HG02981 (cell line): ENCODE results near the gene MAGI1.

Experiments
- ATAC-seq: cut with Tn5 transposase; IDR thresholded peaks from one replicate; pipeline ENCODE4 v1.9.1; 2021; ENCODE audit warnings: mild to moderate bottlenecking, moderate library complexity; ENCODE audit not compliant: unreplicated experiment

MAGI1 gene

DNA sequence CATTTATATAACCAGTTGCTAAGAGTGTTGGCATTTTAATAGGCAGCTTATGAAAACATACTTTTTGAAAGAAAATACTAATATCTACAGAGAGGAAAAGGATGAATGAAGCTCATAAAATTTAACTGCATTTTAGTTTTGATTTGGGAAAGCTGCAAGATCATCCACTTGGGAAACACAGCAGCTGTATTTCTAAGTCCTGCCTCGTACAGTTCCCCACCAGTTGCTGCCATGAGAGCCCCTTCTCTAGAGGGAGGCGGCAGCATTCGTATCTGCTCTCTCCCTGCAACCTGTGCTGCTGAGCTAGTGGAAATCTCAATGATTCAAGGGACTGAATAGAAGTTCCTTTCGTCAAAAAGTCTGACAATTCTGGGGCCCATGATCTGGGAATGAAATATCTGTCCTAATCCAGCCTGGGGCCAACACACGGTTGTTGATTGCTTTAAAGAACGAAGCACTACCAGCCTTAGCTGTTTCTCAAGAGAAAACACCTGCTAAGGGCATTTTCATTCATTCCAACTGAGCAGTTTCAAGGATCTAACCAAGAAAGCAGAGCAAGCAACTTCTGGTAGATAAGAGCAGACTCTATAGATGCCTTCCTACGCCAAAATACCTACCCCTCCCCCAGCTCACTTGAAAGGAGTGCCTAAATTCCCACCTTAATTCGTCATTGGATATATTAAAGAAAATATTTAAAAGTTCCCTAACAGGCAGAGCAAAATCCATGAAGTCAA, 223.7 kb downstream of the MAGI1 start:
- ATAC-seq = no peak

DNA sequence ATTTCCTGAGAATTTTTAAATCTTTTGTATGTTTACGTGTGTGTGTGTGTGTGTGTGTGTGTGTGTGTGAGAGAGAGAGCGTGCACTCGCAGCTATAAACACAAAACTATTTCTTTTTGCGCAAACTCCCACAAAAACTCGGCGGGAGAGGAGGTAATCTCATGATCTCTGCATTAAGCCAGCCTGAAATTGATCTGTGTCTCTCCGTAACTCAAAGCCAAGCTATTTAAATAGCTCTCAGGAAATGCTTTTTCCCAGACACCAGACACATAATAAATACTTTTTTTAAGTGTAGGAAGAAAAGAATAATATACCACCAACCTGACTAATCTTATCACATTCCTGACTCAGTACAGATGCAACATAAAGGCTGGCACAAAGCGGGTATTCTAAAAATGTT, 226.8 kb downstream of the MAGI1 start:
- no peak for ATAC-seq

DNA sequence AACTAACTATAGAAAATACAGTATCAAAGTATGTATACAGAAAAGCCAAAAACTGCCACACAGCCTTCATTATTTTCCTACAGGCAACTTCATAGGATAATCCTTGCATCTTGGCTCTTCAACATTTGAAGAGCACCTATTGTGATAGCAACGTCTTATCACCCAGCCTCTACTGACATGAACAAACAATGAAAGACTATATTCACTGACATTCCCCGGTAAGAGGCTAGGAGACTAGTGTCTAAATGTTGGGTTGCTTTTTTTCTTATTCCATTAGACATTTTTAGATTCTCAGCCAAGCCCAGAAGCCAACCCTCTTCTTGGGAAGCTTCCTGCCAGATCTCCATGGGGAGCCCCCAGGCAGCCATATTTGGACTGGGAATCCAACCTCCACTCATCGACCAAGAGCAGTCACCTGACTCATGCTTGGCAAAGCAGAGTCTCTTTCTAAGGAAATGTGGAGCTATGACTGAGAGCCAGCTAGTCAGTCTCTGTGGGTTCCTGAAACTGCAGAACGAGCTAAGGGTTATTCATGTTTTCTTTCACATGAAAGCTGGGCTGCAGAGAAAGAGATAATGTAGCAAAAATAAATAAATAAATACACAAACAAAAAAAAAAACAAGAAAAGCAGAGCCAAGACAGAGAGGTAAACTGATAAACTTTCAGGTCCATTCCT, 227.5 kb downstream of the MAGI1 start:
- ATAC-seq = no peak

DNA sequence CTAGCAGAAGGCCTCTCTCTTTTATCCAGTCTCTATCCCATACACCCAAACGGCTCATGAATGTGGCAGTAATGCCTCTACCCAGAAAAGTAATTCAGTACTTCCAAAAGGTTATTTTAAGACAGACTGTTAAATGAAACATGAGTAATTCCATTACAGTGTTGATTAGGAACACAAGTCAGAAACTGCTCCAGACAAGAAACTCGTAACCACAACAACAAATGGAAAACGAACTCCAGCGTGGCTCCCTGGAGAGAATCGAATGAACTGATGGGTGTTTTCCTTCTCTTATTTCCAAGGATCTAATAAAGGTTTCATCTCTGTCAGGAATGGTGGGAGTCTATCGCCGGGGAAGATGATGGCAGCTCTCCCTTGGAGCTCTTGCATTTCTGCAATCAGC, 228.4 kb downstream of the MAGI1 start:
- no peak for ATAC-seq

DNA sequence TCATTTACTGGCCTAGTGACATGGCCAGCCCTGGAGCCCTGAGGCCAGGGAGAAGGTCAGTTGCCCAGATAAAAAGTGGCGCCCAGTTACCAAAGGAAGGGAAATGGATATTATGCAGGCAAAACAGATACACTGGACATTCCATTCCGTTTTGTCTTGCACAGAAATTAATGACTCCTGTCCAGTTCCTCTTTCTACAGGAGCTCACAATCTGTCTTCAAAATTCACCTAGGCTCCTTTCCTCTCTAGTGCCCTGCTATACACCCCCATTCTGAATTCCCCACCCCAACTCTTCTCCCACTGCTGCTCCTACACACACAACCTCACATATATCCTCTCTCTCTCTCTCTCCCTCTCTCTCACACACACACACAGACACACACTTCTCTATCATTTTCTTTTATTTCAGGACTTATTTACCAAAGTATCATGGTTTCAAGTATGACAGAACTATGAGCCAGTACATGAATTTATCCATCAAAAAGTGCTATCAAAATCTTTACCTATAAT, 229.0 kb downstream of the MAGI1 start:
- ATAC-seq = no peak

DNA sequence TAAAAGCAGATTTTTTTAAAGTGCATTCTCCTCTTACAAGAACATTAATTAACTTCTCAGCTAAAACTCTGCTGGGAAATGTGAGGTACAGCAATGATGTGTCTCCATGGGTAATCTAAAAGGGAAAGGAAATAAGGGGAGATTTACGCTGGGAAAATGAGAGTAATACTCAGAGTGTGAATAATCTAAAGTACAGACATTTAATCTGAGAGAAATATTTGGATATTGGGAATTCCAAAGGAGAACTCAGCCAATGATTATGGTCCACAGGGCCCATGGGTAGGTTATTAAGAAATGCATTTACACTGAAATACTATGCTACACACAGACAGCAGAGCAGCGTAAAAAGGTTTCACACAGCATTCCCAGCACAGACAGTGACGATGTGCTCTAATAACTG, 229.9 kb downstream of the MAGI1 start:
- ATAC-seq = no peak

DNA sequence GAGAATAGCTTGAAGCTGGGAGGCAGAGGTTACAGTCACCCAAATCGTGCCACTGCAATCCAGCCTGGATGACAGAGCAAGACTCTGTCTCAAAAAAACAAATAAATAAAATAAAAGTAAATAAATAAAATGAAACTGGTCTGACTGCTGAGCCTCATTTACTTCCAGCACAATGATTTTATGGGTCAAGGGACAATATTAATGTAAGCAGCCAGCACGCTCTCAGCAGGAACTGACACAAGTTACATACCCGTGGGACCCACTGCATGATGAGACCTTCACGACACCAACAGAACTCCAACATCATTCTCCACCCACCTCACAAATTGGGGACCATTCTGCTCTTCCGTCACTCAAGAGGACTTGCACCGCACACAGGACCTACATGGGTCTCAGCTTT, 230.3 kb downstream of the MAGI1 start:
- ATAC-seq = no peak

DNA sequence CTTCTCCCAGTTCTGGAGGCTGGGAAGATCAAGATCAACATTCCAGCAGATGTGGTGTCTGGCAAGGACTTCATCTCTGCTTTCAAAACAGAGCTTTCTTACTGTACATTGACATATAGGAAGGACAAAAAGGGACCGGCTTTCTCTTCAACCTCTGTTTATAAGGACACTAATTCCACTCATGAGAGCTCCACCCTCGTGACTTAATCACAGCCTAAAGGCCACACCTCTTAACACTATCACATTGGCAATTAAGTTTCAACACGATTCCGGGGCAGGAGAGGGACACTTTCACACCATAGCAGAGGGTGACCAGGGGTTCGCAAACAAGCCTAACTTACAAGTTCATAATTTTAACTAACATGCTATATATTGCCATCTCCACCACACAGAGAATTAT, 231.5 kb downstream of the MAGI1 start:
- no peak for ATAC-seq

DNA sequence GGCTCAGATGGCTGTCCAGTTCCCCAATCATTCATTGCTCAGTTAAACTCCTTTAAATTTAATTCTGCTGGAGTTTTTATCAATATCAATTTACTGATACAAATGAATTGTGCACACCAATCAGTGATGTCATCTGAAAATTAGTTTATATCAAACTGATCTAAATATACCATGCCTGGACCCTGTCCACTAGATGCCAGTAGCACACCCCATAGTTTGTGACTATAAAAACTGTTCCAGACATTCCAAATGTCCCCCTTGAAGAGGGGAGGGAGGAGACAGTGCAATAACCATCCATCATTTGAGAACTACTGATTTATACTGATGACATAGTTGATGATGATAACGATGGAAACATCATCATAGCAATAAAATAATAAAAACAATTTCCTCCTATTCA, 232.1 kb downstream of the MAGI1 start:
- ATAC-seq = no peak

DNA sequence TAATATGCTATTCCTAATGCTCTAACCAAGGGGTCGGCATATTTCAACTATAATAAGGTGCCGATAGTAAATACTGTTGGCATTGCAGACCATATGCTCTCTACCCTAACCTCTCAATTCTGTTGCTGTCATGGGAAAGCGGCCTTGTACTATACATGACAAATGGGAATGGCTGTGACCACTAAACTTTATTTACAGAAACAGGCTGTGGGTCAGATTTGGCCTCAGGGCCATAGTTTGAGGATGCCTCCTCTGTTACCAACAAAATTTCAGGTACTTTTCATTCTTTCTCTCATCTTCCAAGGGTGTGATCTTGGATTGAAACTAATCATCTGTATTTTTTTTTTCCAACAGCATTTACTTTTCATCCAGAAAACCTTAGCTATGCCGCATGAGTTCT, 242.0 kb downstream of the MAGI1 start:
- no peak for ATAC-seq

DNA sequence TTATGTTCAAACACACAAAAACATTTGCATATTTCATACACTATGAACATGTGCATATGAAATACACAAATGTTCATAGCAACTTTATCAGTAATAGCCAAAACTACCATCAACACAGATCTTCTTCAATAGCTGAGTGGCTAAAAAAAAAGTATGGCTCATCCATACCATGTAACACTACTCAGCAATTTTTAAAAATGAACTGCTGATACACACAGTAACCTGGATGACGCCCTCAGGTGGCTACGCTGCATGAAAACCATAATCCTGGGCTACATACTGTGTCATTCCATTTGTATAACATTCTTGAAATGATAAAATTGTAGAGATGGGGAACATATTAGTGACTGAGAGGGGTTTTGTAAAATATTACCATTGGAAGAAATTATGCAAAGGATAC, 243.6 kb downstream of the MAGI1 start:
- no peak for ATAC-seq

DNA sequence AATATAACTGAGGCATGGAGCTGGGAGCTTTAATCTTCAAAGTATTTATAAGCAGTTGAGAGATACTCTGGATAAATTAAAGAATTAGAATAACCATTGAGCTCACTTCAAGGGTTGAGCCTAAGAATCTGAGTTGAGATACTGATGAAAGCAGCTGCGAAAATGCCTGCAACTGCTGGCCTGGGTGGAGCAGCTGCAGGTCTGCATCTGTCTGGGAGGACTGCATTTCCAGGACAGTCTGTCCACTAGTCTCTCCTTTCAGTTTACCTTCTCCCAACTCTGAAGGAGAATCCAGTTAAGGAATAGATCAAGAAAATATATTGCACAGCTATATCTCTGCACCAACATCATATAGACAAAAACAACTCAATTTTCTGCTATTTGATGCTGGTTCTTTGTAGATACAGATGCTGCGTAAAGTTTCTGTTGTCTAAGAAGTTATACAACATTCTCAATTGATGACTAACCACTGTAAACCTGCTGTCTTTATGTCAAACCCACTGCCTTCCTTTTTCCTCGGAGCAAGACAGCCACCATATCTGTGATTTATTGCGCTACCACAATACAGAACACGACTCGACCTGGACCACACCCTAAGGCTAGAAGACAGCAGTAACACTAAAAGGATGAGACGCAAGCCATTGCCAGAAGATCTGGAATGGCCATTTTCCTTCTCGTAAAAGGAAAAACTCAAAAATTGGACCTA, 245.1 kb downstream of the MAGI1 start:
- no peak for ATAC-seq

DNA sequence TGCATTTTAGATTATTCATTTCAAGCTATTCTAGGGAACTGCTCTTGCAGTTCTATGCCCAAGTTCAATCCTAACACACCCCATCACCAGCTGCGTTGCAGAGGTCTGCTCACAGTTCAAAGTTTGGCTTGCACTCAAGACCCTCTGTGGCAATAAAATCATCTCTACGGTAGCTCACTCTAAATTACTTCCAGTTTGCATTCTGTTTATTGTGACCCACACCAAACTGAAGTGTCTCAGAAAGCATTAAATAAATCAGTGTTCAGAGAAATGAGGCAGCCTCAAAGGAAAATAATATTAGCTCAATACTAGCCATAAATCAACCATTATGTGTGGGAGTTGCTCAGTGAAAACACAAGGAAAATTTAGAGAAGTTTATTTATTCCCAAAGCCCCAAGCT, 250.3 kb downstream of the MAGI1 start:
- no peak for ATAC-seq

DNA sequence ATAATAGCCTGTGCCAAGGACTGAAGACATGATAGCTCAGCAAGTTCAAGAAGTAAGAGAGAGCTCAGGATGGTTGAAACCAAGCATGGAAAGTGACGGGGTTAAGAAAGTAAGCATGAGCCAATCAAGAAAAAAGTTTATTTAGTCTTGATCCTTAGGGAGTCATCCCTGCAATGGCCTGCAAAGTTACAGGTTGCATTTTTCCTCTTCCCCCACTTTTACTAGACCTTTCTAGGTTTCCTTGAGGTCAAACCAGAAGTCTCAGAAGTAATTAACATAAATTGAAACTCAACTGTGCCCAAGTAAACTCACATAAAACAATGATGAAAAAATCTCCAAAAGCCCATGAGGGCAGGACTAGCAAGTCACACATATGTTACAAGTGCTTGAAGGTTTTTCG, 250.9 kb downstream of the MAGI1 start:
- ATAC-seq = no peak

DNA sequence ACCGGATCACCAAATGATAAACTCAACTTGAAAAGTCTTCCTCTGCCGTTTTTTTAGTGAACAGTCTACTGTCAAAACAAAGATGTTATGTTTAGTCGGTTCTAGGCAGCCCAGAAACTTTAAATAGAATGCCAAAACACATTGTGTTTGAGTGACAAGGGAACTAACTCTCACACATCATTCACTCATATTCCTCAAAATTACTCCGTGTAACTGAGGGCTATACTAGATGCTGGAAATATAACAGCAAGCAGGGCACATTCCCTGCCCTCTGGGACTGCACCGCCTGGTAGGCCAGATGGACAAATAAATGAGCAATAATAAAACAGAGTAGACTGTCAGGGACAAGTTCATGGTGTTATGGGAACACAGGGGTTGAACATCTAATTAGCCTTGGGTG, 251.4 kb downstream of the MAGI1 start:
- ATAC-seq = no peak

DNA sequence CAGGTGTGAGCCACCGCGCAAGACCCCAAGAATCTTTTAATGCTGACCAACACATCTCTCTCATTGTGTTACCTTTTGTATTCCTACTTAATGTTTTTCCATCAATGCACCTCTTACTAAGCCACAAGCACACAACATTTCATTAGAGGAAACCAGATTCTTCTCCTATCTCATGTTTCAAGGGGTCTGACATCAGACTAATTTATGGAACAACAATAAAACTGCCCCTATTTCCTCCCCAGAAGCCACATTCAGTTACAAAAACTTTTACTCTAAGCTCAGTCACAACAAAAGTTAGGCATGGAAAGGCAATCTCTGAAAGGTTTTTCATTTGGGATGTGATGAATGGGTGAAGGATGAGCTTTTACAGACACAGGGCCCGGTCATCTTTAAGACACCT, 251.8 kb downstream of the MAGI1 start:
- no peak for ATAC-seq

DNA sequence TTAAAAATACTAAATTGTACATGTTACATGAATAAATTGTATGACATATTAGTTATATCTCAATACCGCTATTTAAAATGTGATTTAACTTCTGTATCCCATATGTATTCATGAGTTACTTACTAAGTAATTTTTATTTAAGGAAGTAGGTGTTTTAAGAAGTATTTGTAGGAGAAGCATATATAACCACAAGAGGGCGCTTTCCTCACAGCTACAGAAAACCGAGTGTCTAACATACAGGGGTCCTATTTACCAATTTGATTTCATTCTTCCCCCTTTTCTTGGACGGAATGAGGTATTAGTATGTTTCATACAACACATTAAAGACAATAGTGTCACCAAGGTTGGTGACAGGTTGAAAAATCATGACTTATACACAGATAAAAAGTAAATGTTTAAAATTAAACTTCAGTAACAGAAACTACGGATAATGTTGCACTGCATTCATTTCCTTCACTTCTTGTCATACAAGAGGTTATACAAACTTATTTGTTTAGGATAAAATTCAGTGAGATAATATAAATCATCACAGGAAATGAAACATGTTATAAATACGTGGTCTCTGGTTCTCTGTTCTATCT, 253.6 kb downstream of the MAGI1 start:
- no peak for ATAC-seq

DNA sequence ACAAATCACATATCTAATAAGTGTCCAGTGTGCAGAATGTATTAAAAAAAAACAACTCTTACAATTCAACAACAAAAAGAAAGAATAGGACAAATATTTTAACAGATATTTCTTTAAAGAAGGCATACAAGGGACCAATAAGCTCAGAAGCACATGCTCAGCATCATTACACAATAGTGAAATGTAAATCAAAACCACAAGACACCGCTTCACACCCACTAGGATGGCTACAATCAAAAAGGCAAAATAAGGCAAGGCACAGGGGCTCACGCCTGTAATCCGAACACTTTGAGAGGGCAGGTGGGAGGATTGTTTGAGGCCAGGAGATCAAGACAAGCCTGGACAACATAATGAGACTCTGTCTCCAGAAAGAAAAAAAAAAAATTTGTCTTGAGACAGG, 255.6 kb downstream of the MAGI1 start:
- ATAC-seq = no peak

DNA sequence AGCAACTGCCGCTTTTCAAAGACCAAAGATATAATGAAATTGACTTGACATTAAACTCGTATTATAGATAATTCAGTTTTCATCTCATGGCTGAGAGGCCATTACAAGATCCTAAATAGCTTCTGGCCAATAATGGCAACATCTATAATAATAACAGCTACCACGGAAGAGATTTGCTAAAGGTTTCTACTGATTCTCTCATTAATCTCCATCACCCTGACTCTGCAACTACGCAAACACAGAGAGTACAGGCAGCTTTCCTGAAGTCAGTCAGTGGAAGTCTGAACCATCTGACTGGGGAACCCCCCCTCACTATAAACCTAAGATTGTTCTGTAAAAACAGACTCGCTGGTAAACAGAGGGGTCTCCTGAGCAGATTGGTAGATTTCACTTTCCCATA, 257.1 kb downstream of the MAGI1 start:
- ATAC-seq = no peak

DNA sequence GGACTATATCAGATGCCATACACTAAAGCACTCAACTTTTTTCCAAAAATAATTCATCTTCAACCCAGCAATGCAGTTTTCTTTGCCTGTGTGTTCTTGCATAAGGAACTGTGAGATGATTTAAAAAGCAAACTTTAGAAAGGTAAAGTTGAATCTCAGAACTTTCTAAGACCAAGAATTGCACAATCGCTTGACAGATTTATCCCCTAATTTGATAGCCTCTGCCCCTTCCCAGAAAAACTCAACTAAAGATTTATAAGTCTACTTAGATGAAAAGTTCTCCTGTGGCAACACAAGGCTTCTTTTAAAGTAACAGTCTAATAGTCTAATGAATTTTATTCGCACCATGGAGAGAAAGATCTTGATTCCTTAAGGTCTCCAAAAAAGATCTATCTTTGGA, 259.3 kb downstream of the MAGI1 start:
- ATAC-seq = no peak

DNA sequence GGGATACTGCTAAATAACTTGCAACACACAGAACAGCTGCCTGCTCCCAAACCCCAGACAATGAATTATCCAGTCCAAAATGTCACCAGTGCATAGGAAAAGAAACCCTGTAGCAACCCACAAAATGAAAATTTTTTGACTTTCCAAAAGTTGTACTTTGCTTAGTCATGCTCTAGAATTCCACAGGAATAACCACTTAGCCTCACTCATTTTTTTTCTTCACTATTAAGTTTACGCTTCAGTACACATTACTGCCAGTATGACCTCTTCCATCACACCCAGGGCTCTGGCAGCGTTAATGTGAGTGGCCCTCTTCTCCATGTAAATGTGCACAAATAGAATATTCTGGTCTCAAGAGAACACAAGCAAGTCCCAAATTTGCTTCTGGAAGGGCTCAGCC, 259.8 kb downstream of the MAGI1 start:
- no peak for ATAC-seq

DNA sequence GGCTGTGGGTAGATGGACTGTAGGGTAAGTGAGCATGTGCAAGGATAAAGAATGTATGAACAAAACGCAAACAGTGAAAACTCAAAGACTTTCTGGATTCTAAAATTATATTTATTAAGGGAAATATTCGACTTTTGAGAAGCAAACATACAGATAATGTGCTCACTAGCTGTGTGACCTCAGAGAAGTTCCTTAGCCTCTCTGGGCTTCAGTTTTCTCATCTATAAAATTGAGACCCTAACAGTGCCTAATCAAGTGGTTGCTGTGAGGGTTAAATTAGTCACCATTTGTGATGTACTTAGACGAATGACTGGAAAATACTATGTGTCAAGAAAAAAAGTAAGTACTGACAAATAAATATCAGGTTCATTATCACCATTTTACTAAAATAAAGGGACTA, 261.7 kb downstream of the MAGI1 start:
- ATAC-seq = no peak
